GM12873 (cell line): ENCODE data around the gene AHCYL1.

Experiments
- CTCF ChIP-seq: IDR thresholded peaks from 2 replicates; pipeline ENCODE4 v1.5.1; 2012; ENCODE audit warnings: low read depth, mild to moderate bottlenecking, moderate library complexity, low read length, control low read depth; ENCODE audit not compliant: insufficient read depth; ENCODE audit errors: missing control alignments

AHCYL1 gene

GRCh38 chr1:110065841-110066240 is 81.3 kb downstream of the AHCYL1 start:
- no peak for TF ChIP-seq CTCF

GRCh38 chr1:110067479-110067892 is 82.9 kb downstream of the AHCYL1 start:
- no peak for TF ChIP-seq CTCF

- no peak for TF ChIP-seq CTCF
Measured at GRCh38 chr1:110067893-110068645, 83.5 kb downstream of the AHCYL1 start.

- TF ChIP-seq CTCF, result no peak
Measured at GRCh38 chr1:110068646-110069403, 84.3 kb downstream of the AHCYL1 start.

- no peak for TF ChIP-seq CTCF
Measured at GRCh38 chr1:110069404-110070281, 85.1 kb downstream of the AHCYL1 start.

GRCh38 chr1:110070282-110070669 is 85.7 kb downstream of the AHCYL1 start:
- no peak for TF ChIP-seq CTCF
